ENCODE data around the gene NME3. TPM values are rescaled to one million over a fixed set of nuclear protein-coding genes. Genes with fewer than 3 reads are reported as not detected.

NME3 gene
- total and polyA plus RNA-seq, 2 donors (not counting 1 experiment from before 2014, with no cell fraction given): 9.9 to 69.7 TPM

DNA sequence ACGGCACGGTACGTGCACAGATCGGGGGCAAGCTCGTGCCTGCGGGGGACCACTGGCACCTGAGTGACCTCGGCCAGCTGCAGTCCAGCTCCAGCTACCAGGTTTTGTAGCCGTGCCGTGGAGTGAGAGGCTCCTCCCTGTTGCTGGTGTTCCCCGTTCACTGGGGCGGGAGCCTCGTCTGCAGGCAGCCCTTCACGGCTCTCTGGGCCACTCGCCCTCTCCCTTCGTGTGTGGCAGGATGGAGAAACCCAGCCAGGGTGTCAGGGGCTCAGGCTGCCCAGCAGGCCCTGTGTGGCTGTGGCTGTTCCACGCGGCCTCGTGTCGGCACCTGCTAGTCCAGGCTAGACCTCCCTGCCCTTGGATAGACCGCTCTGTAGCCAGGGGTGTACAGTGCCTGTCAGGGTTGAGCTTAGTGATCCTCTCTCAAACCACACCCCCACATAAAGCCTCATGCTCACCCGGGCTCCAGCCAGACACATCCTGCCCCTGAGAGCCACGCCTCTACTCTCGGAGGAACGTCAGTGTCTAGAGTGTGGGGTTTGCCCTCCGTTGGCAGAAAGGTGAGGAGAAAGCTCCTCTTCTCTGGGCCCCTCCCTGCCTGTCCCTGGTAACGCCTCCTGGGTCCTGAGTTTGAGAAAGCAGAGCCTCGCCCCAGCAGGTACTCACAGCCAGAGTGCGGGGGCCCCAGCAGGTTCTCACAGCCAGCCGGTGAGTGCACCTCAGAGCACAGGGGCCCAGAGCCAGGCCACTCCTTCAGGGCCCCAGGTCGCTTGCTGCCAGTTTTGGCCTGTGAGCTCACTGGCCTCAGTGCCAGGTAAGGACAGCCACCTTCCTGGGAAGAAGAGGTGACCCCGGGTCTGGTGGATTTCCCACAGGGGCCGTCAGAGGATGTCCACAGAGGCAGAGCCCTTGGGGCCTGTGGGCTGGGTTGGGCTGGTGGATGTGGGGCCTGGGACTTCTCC lies 27.7 kb downstream of the NME3 start:
- TF ChIP-seq, protein P1, sequence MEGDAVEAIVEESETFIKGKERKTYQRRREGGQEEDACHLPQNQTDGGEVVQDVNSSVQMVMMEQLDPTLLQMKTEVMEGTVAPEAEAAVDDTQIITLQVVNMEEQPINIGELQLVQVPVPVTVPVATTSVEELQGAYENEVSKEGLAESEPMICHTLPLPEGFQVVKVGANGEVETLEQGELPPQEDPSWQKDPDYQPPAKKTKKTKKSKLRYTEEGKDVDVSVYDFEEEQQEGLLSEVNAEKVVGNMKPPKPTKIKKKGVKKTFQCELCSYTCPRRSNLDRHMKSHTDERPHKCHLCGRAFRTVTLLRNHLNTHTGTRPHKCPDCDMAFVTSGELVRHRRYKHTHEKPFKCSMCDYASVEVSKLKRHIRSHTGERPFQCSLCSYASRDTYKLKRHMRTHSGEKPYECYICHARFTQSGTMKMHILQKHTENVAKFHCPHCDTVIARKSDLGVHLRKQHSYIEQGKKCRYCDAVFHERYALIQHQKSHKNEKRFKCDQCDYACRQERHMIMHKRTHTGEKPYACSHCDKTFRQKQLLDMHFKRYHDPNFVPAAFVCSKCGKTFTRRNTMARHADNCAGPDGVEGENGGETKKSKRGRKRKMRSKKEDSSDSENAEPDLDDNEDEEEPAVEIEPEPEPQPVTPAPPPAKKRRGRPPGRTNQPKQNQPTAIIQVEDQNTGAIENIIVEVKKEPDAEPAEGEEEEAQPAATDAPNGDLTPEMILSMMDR (conservative IDR thresholded peaks at IDR 0.05 in 1 of 2, IDR thresholded peaks at IDR 0.05 in 1 of 2; ENCODE audit: low read depth in 1 of 2, low read length in 2 of 2): no peak
- no peak for TF ChIP-seq EZH2 (IDR thresholded peaks at IDR 0.05; ENCODE audit: low read length, missing control alignments)
- peaks cover 2% of the 10 kb centered on the region for H3K9me3 ChIP-seq (ENCODE audit: control insufficient read depth, insufficient read depth, low read depth, low read length)
- no peaks in the 10 kb centered on the region for H4K20me1 ChIP-seq (ENCODE audit: control insufficient read depth, extremely low read depth, insufficient read depth, low read length)
- no peaks in the 10 kb centered on the region for H3K27me3 ChIP-seq (ENCODE audit: control insufficient read depth, insufficient read depth, low read length)
- H3K9ac ChIP-seq (ENCODE audit: insufficient read depth, low read length): no peak overlapping the region
- no peak overlapping the region for H2AFZ ChIP-seq (ENCODE audit: low read length)
- H3K36me3 ChIP-seq (ENCODE audit: control insufficient read depth, insufficient read depth, low read length): peaks cover 17% of the 10 kb centered on the region
- no peaks in the 10 kb centered on the region for H3K79me2 ChIP-seq (ENCODE audit: control insufficient read depth, insufficient read depth, low read length)
- no peak overlapping the region for H3K4me2 ChIP-seq (ENCODE audit: extremely low read depth, insufficient read depth, low read length)
- H3K27ac ChIP-seq (ENCODE audit: insufficient read depth, low read length): no peak overlapping the region
- H3K4me1 ChIP-seq (ENCODE audit: control insufficient read depth, extremely low read depth, insufficient read depth, low read length): no peaks in the 10 kb centered on the region
- DNase-seq (ENCODE audit: low read depth in 2 of 2): no peak
- H3K4me3 ChIP-seq (replicated peaks in 1 of 4; ENCODE audit: control extremely low read depth in 1 of 4, insufficient read depth in 1 of 4, low read depth in 3 of 4, low read length in 4 of 4): no peak overlapping the region

DNA sequence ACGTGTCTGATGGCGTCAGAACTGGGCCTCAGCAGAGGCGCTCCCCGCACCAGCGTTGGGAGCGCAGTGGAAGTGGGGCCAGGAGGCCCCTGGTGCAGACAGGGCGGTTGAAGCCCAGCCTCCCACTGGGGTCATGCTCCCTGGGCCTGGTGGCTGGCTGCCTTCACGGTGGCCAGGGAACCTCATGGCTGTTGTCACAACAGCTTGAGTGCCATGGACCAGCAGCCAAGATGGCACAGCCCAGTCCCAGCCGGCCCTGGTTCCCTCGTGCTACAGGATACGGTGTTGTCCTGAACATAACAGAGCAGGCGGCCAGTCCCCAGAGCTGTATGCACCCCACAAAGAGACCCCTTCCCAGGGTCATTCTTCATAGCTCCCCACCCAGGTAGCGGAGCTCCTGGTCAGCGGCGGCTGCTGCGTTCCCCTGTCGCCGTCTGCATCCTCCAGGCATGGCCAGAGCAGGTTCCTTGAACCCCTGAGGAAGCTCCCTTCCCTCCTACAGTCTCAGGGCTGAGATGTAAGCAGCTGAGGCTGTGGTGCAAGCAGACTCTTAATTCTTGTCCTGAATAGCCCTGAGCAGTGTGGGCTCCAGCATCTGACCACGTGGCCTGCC lies 29.7 kb downstream of the NME3 start:
- H3K9me3 ChIP-seq (ENCODE audit: control insufficient read depth, insufficient read depth, low read depth, low read length): peaks cover 4% of the 10 kb centered on the region
- no peak overlapping the region for H2AFZ ChIP-seq (ENCODE audit: low read length)
- no peak overlapping the region for H3K9ac ChIP-seq (ENCODE audit: insufficient read depth, low read length)
- no peak overlapping the region for H3K4me2 ChIP-seq (ENCODE audit: extremely low read depth, insufficient read depth, low read length)
- no peaks in the 10 kb centered on the region for H3K4me1 ChIP-seq (ENCODE audit: control insufficient read depth, extremely low read depth, insufficient read depth, low read length)
- H3K79me2 ChIP-seq (ENCODE audit: control insufficient read depth, insufficient read depth, low read length): no peaks in the 10 kb centered on the region
- DNase-seq (ENCODE audit: low read depth in 2 of 2): no peak
- H3K27ac ChIP-seq (ENCODE audit: insufficient read depth, low read length): no peak overlapping the region
- TF ChIP-seq, protein P1 (conservative IDR thresholded peaks at IDR 0.05 in 1 of 2, IDR thresholded peaks at IDR 0.05 in 1 of 2; ENCODE audit: low read depth in 1 of 2, low read length in 2 of 2): no peak
- TF ChIP-seq EZH2 (IDR thresholded peaks at IDR 0.05; ENCODE audit: low read length, missing control alignments): no peak
- no peaks in the 10 kb centered on the region for H3K27me3 ChIP-seq (ENCODE audit: control insufficient read depth, insufficient read depth, low read length)
- peaks cover 6% of the 10 kb centered on the region for H3K36me3 ChIP-seq (ENCODE audit: control insufficient read depth, insufficient read depth, low read length)
- no peaks in the 10 kb centered on the region for H4K20me1 ChIP-seq (ENCODE audit: control insufficient read depth, extremely low read depth, insufficient read depth, low read length)
- no peak overlapping the region for H3K4me3 ChIP-seq (replicated peaks in 1 of 4; ENCODE audit: control extremely low read depth in 1 of 4, insufficient read depth in 1 of 4, low read depth in 3 of 4, low read length in 4 of 4)

GRCh38 chr16:1740781-1741490 lies 30.4 kb downstream of the NME3 start:
- Histone ChIP-seq H3K27me3 (ENCODE audit: control insufficient read depth, insufficient read depth, low read length) (no peaks in the 10 kb centered on the region), H3K4me1 (ENCODE audit: control insufficient read depth, extremely low read depth, insufficient read depth, low read length) (no peaks in the 10 kb centered on the region), H3K4me2 (ENCODE audit: extremely low read depth, insufficient read depth, low read length) (no peak overlapping the region), H4K20me1 (ENCODE audit: control insufficient read depth, extremely low read depth, insufficient read depth, low read length) (no peaks in the 10 kb centered on the region), H3K36me3 (ENCODE audit: control insufficient read depth, insufficient read depth, low read length) (peaks cover 6% of the 10 kb centered on the region), H3K27ac (ENCODE audit: insufficient read depth, low read length) (no peak overlapping the region), H2AFZ (ENCODE audit: low read length) (no peak overlapping the region), H3K79me2 (ENCODE audit: control insufficient read depth, insufficient read depth, low read length) (no peaks in the 10 kb centered on the region), H3K4me3 (replicated peaks in 1 of 4; ENCODE audit: control extremely low read depth in 1 of 4, insufficient read depth in 1 of 4, low read depth in 3 of 4, low read length in 4 of 4) (no peak overlapping the region), H3K9ac (ENCODE audit: insufficient read depth, low read length) (no peak overlapping the region), H3K9me3 (ENCODE audit: control insufficient read depth, insufficient read depth, low read depth, low read length) (peaks cover 4% of the 10 kb centered on the region)
- TF ChIP-seq EZH2 (IDR thresholded peaks at IDR 0.05; ENCODE audit: low read length, missing control alignments): no peak
- TF ChIP-seq, protein P1 (conservative IDR thresholded peaks at IDR 0.05 in 1 of 2, IDR thresholded peaks at IDR 0.05 in 1 of 2; ENCODE audit: low read depth in 1 of 2, low read length in 2 of 2): no peak
- DNase-seq (ENCODE audit: low read depth in 2 of 2): no peak
